Esophagus squamous epithelium (tissue), 5 donors: Measurements from ENCODE around the gene L3MBTL1. TPM values are rescaled to one million over a fixed set of nuclear protein-coding genes. Genes with fewer than 3 reads are reported as not detected.

ENCODE experiments used
- DNase-seq: peaks from one replicate; lab custom pipeline; 2025; lab: John Stamatoyannopoulos, UW
- H3K27ac ChIP-seq, 4 donors: fragments of 200-600 bp; sonication (generic); one replicate each; pipeline ENCODE4 v1.5.1; 2016 to 2019; ENCODE audit warnings: mild to moderate bottlenecking in 1 of 4
- H3K27me3 ChIP-seq, 4 donors: fragments of 200-600 bp; sonication (generic); 1 replicate in 3 of 4; 2 replicates in 1 of 4; pipeline versions ENCODE4 v1.5.1 to v1.6.0; 2017 to 2021; ENCODE audit warnings: antibody characterized with exemption in 1 of 4
- H3K36me3 ChIP-seq, 3 donors: fragments of 200-600 bp; sonication (generic); one replicate each; pipeline ENCODE4 v1.5.1; 2016 to 2019
- H3K4me1 ChIP-seq, 3 donors: fragments of 200-600 bp; sonication (generic); one replicate each; pipeline ENCODE4 v1.5.1; 2017 to 2019
- H3K4me3 ChIP-seq, 4 donors: fragments of 200-600 bp; sonication (generic); 1 replicate in 3 of 4; 2 replicates in 1 of 4; pipeline ENCODE4 v1.5.1; 2016 to 2019; ENCODE audit warnings: mild to moderate bottlenecking in 2 of 4, moderate library complexity in 1 of 4
- H3K9me3 ChIP-seq, 3 donors: fragments of 200-600 bp; sonication (generic); one replicate each; pipeline ENCODE4 v1.5.1; 2016 to 2019
- POLR2A ChIP-seq, 4 donors: fragments of 450-650 bp; IDR thresholded peaks; one replicate each; pipeline ENCODE4 v1.6.1; 2017; ENCODE audit warnings: antibody characterized with exemption in 4 of 4, mild to moderate bottlenecking in 4 of 4, moderate library complexity in 3 of 4
- WGBS, 2 donors: methylation state at CpG; one replicate each; pipeline ENCODE4 v1.1.5; 2018; 5-methylcytosine and 5-hydroxymethylcytosine counted together
- intact Hi-C: fragments of 100-400 bp; cut with DNase I; formaldehyde crosslinking; loops from one replicate; pipeline ENCODE4 v1.15.0; 2022
- total RNA-seq, 4 donors: library from RNA; depleted of rRNA; stranded (reverse); fragments of >200 nt; gene quantifications; one replicate each; pipeline ENCODE4 v1.1.0, GENCODE V29; 2016
- TF ChIP-seq, protein P1 (sequence below), 6 experiments: fragments of 450-650 bp in 4 of 6; fragments of 200-600 bp in 2 of 6; sonication (generic) in 2 of 6; IDR thresholded peaks; one replicate each; pipeline ENCODE4 v1.5.1; 2016 to 2019; ENCODE audit warnings: antibody characterized with exemption in 6 of 6, mild to moderate bottlenecking in 4 of 6, moderate library complexity in 4 of 6
- donor health status: DM: yes; HTN: yes; CAD: no.

The L3MBTL1 gene
- total RNA-seq, 4 donors from 2014 or later = 3.5 to 31.7 (median 7.9) TPM

DNA sequence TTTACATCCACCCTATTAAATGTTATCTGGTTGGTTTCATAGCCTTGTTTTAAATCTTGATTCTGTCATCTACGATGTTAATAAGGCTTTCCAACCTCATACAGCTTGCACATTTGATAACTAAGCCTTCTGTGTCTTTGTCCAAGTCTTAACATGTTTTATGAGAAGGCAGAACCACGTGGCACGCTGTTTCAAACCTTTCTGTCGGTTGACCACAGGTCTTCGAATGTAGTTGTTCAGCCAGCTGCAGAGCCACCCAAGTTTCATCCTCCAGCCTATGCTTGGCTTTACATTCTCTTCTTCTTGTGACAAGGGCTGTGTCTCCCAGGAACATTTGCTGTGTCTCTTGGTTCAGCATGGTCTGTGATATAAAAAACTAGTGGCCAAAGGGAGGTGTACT lies 35.6 kb downstream of the L3MBTL1 start:
- Histone ChIP-seq H3K9me3 (no peaks in the 10 kb centered on the region), H3K27me3 (no peaks in the 10 kb centered on the region), H3K4me1 (no peaks in the 10 kb centered on the region), H3K36me3 (peaks cover 0 to 65% (median 6%) of the 10 kb centered on the region in 3 donors), H3K4me3 (no peak overlapping the region), H3K27ac (no peak overlapping the region)
- no peak for DNase-seq
- 52 to 75% methylated on average over 5 of the region's 5 CpGs for WGBS, 2 donors
- no peak for TF ChIP-seq POLR2A (IDR thresholded peaks at IDR 0.05)
- intact Hi-C loops = no loop called here

DNA sequence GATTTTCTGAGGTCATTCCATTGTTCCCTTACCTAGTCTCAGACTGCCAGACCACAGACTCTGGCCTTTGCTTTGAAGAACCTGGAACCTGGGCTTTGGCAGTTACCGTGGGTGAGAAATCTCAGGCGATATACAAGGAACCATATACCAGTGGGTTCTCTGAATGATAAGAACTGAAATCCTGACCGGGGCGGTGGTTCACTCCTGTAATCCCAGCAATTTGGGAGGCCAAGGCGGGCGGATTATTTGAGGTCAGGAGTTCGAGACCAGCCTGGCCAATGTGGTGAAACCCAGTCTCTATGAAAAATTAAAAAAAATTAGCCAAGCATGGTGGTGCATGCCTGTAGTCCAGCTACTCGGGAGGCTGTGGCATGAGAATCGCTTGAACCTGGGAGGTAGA lies 37.0 kb downstream of the L3MBTL1 start:
- TF ChIP-seq, protein P1, sequence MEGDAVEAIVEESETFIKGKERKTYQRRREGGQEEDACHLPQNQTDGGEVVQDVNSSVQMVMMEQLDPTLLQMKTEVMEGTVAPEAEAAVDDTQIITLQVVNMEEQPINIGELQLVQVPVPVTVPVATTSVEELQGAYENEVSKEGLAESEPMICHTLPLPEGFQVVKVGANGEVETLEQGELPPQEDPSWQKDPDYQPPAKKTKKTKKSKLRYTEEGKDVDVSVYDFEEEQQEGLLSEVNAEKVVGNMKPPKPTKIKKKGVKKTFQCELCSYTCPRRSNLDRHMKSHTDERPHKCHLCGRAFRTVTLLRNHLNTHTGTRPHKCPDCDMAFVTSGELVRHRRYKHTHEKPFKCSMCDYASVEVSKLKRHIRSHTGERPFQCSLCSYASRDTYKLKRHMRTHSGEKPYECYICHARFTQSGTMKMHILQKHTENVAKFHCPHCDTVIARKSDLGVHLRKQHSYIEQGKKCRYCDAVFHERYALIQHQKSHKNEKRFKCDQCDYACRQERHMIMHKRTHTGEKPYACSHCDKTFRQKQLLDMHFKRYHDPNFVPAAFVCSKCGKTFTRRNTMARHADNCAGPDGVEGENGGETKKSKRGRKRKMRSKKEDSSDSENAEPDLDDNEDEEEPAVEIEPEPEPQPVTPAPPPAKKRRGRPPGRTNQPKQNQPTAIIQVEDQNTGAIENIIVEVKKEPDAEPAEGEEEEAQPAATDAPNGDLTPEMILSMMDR (IDR thresholded peaks at IDR 0.05) = no peak
- no peak for TF ChIP-seq POLR2A (IDR thresholded peaks at IDR 0.05)
- no peaks in the 10 kb centered on the region for H3K4me1 ChIP-seq
- intact Hi-C loops = no loop called here
- no peak for DNase-seq
- H3K27me3 ChIP-seq = no peaks in the 10 kb centered on the region
- no peaks in the 10 kb centered on the region for H3K9me3 ChIP-seq
- no peak overlapping the region for H3K4me3 ChIP-seq
- no peak overlapping the region for H3K27ac ChIP-seq
- H3K36me3 ChIP-seq = peaks cover 0 to 64% (median 6%) of the 10 kb centered on the region in 3 donors
- 89 to 94% methylated on average over 3 to 7 of the region's 9 CpGs for WGBS, 2 donors

DNA sequence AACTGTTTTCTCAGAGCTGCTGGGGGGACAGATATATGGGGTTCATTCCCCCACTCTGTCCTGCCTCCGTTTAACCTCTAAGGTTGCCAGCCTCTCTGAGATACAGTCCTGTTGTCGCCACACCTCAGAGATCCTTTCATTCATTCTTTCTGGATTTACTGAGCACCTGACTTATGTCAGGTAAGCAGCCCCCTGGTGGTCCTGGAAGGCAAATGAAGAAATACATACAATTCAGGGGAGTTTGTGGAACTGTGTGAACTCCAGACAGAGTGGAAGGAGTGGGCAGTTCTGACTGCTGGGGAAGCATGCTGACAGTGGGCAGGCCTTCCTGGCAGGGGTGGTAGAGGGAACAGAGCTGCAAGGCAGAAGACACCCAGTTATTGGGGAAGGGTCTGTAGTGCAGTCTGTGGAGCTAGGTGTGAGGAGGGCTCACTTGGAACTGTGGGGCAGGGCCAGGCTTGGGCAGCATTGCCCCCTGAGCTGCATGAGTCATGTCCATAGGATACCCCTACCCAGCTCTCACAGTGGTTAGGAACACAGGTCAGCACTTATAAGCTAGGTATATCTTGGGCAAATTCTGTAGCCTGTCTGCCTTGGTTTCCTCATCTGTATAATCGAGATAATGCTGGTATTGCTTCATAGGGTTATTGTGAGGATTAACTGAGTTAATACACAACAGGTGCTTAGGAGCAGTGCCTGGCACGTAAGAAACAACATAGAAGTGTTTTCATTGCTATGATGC lies 38.5 kb downstream of the L3MBTL1 start:
- intact Hi-C loops = no loop called here
- Histone ChIP-seq H3K4me1 (no peaks in the 10 kb centered on the region), H3K4me3 (no peak overlapping the region), H3K9me3 (no peaks in the 10 kb centered on the region), H3K27me3 (no peaks in the 10 kb centered on the region), H3K36me3 (peaks cover 0 to 50% (median 0%) of the 10 kb centered on the region in 3 donors), H3K27ac (no peak overlapping the region)
- no peak for DNase-seq
- WGBS, 2 donors = 82 to 95% methylated on average over 3 to 4 of the region's 4 CpGs
- TF ChIP-seq, protein P1 (IDR thresholded peaks at IDR 0.05) = no peak
- no peak for TF ChIP-seq POLR2A (IDR thresholded peaks at IDR 0.05)

DNA sequence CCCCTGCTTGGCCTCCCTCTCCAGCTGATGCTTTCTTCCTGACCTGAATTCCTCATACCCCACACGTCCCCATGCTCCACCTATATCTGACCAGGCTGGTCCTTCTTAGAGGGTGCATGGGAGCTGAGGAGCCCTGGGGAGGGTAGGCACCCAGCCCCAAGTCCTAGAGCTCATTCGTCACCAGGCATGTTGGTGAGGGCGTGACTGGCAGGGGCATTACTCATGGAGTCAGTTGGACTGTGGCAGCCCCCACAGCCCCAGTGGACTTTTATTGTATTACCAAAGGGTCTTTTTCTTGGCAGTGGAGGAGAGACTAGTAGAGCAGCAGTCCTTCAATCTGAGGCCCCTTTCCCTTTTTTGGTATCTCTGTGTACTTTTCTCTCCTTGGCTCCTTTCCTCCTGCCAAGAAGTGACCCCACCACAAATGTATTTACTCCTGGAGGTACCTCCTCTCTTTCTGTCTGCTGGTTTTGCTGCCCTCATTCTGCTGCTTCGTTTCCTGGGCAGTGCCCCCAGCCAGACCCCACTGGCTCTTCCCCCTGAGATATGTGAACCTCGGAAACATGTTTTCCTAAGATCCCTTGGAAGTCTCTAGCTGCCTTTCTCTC lies 40.9 kb downstream of the L3MBTL1 start:
- TF ChIP-seq, protein P1 (IDR thresholded peaks at IDR 0.05) = no peak
- no peak for TF ChIP-seq POLR2A (IDR thresholded peaks at IDR 0.05)
- no peak for DNase-seq
- Histone ChIP-seq H3K36me3 (peaks cover 0 to 41% (median 0%) of the 10 kb centered on the region in 3 donors), H3K27me3 (no peaks in the 10 kb centered on the region), H3K4me3 (no peak overlapping the region), H3K4me1 (no peaks in the 10 kb centered on the region), H3K27ac (no peak overlapping the region), H3K9me3 (no peaks in the 10 kb centered on the region)
- intact Hi-C loops = no loop called here
- WGBS, 2 donors = 68 to 69% methylated on average over 4 to 5 of the region's 5 CpGs

DNA sequence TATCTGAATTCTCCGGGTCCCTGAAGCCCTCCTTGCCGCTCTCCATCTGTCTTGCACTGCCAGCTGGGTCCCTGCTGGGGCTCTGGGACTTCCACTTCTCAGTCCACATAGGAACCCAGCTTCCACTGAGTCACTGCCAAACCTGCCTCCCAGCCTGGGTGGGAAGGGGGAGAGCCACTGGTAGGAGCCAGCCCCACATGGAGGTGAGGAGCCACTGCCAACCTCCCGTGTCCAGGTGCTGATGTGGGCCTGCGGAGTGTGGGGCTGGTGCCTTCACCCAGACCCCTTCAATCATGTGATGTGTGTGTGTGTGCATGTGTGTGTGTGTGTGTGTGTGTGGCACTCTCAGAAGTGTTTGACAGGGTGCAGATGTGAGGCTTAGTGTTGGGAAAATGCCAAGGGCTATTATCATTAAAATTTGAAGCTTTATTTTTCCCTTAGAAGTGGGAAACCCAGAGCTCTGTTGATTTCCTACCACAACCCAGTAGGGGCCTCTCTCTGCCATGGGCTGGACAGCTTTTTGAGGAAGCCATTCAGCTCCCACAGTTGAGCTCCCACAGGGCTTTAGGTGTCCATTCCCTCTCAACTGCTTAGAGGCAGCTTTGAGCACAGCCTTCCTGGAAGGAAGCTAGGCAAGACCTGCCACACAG lies 42.0 kb downstream of the L3MBTL1 start:
- Histone ChIP-seq H3K4me1 (no peaks in the 10 kb centered on the region), H3K36me3 (peaks cover 0 to 31% (median 0%) of the 10 kb centered on the region in 3 donors), H3K27me3 (no peaks in the 10 kb centered on the region), H3K9me3 (no peaks in the 10 kb centered on the region), H3K4me3 (no peak overlapping the region), H3K27ac (no peak overlapping the region)
- intact Hi-C loops = no loop called here
- 68 to 100% methylated on average over 1 to 3 of the region's 4 CpGs for WGBS, 2 donors
- no peak for DNase-seq
- no peak for TF ChIP-seq POLR2A (IDR thresholded peaks at IDR 0.05)
- TF ChIP-seq, protein P1 (IDR thresholded peaks at IDR 0.05) = no peak
